HUDEP-2 (cell line): ENCODE measurements around the gene BICD2.

Experiments
- DNase-seq, 76 experiments: peaks; one replicate each; lab custom pipeline; 2025; ENCODE audit not compliant: unreplicated experiment in 76 of 76; lab: John Stamatoyannopoulos, UW

The BICD2 gene

GRCh38 chr9:92749071-92749933, 15.3 kb downstream of the BICD2 start:
- DNase-seq, result no peak

- DNase-seq, result no peak
Observed at GRCh38 chr9:92748233-92748497, 16.5 kb downstream of the BICD2 start.

GRCh38 chr9:92747459-92748232, 17.0 kb downstream of the BICD2 start:
- DNase-seq, result no peak

GRCh38 chr9:92746567-92747458, 17.8 kb downstream of the BICD2 start:
- no peak for DNase-seq

- DNase-seq, result no peak
Observed at GRCh38 chr9:92745881-92746280, 18.8 kb downstream of the BICD2 start.

- DNase-seq, result peak in 5 of 76 experiments; percentile 4 to 18 (median 9)
Observed at GRCh38 chr9:92745331-92745730, 19.3 kb downstream of the BICD2 start.

- no peak for DNase-seq
Observed at GRCh38 chr9:92740969-92741368, 23.7 kb downstream of the BICD2 start.

- no peak for DNase-seq
Observed at GRCh38 chr9:92740446-92740961, 24.1 kb downstream of the BICD2 start.

- no peak for DNase-seq
Observed at GRCh38 chr9:92740009-92740408, 24.6 kb downstream of the BICD2 start.

GRCh38 chr9:92739346-92739970, 25.2 kb downstream of the BICD2 start:
- DNase-seq, result no peak

- no peak for DNase-seq
Observed at GRCh38 chr9:92738661-92739081, 26.0 kb downstream of the BICD2 start.

- no peak for DNase-seq
Observed at GRCh38 chr9:92737611-92738299, 26.9 kb downstream of the BICD2 start.

- no peak for DNase-seq
Observed at GRCh38 chr9:92737216-92737606, 27.4 kb downstream of the BICD2 start.

- no peak for DNase-seq
Observed at GRCh38 chr9:92736563-92737215, 27.9 kb downstream of the BICD2 start.

GRCh38 chr9:92735636-92736562, 28.7 kb downstream of the BICD2 start:
- DNase-seq, result peak in 1 of 76 experiments; percentile 7

- no peak for DNase-seq
Observed at GRCh38 chr9:92734931-92735635, 29.6 kb downstream of the BICD2 start.

- no peak for DNase-seq
Observed at GRCh38 chr9:92730897-92731296, 33.7 kb downstream of the BICD2 start.

GRCh38 chr9:92729735-92730155, 34.9 kb downstream of the BICD2 start:
- DNase-seq, result no peak
